PC-3 (cell line): ENCODE results near the gene CBX6. TPM values are rescaled to one million over a fixed set of nuclear protein-coding genes. Genes with fewer than 3 reads are reported as not detected.

Experiments used
- ATAC-seq: fragments of 200-7000 bp; cut with Tn5 transposase; 2 replicates; pipeline ENCODE4 v1.9.1; 2020; ENCODE audit warnings: mild to moderate bottlenecking, moderate library complexity
- BruUV-seq: library from RNA; stranded (reverse); fragments of 400-500 nt; replicated peaks from 2 replicates; lab custom pipeline; 2021; lab: Mats Ljungman, UMichigan
- CTCF ChIA-PET: fragments of 300-600 bp; sonication (Branson Sonifier 250); formaldehyde crosslinking; loops from one replicate; lab custom pipeline; 2022; ENCODE audit warnings: antibody characterized with exemption; lab: Charles Lee
- POLR2A ChIA-PET: fragments of 300-600 bp; sonication (Branson Sonifier 250); formaldehyde crosslinking; loops from one replicate; lab custom pipeline; 2022; ENCODE audit warnings: antibody characterized with exemption; ENCODE audit not compliant: unreplicated experiment; lab: Charles Lee
- DNase-seq: peaks from one replicate; pipeline ENCODE4 v3.0.0-alpha.2; 2015
- H2AFZ ChIP-seq: fragments of 300-600 bp; sonication (generic); 2 replicates; pipeline ENCODE4 v1.6.0; 2016; ENCODE audit warnings: antibody characterized with exemption, low read length
- H3F3A ChIP-seq: fragments of 300-600 bp; sonication (generic); one replicate; pipeline ENCODE4 v1.6.0; 2017; ENCODE audit warnings: antibody characterized with exemption, low read length, control low read depth, mild to moderate bottlenecking; ENCODE audit not compliant: unreplicated experiment
- H3K27ac ChIP-seq: fragments of 300-600 bp; sonication (generic); 2 replicates; pipeline ENCODE4 v1.5.1; 2016; ENCODE audit warnings: mild to moderate bottlenecking, low read length
- H3K27me3 ChIP-seq: fragments of 300-600 bp; sonication (generic); 2 replicates; pipeline ENCODE4 v1.6.1; 2016; ENCODE audit warnings: low read length, mixed read lengths
- H3K36me3 ChIP-seq: fragments of 300-600 bp; sonication (generic); 2 replicates; pipeline ENCODE4 v1.6.1; 2016; ENCODE audit warnings: low read depth, mixed run types, low read length, mixed read lengths
- H3K4me1 ChIP-seq: fragments of 300-600 bp; sonication (generic); 2 replicates; pipeline ENCODE4 v1.5.1; 2016; ENCODE audit warnings: low read length; ENCODE audit not compliant: insufficient read depth
- H3K4me2 ChIP-seq: fragments of 300-600 bp; sonication (generic); 2 replicates; pipeline ENCODE4 v1.6.0; 2016; ENCODE audit warnings: low read length
- H3K4me3 ChIP-seq: fragments of 300-600 bp; sonication (generic); 2 replicates; pipeline ENCODE4 v1.5.1; 2016; ENCODE audit warnings: mild to moderate bottlenecking, low read length, mixed read lengths
- H3K79me2 ChIP-seq: fragments of 300-600 bp; sonication (generic); 2 replicates; pipeline ENCODE4 v1.6.1; 2017; ENCODE audit warnings: low read length, mixed read lengths
- H3K9ac ChIP-seq: fragments of 300-600 bp; sonication (generic); 2 replicates; pipeline ENCODE4 v1.6.0; 2016; ENCODE audit warnings: mild to moderate bottlenecking, low read length
- H3K9me2 ChIP-seq: fragments of 300-600 bp; sonication (generic); replicated peaks from 2 replicates; pipeline ENCODE4 v1.6.1; 2016; ENCODE audit warnings: mixed run types, low read length, mixed read lengths
- H3K9me3 ChIP-seq: fragments of 300-600 bp; sonication (generic); 2 replicates; pipeline ENCODE4 v1.6.1; 2016; ENCODE audit warnings: low read length, mixed read lengths
- H4K20me1 ChIP-seq: fragments of 300-600 bp; sonication (generic); 2 replicates; pipeline ENCODE4 v1.6.1; 2016; ENCODE audit warnings: low read length, mixed read lengths
- EZH2 ChIP-seq: fragments of 300-600 bp; sonication (generic); IDR thresholded peaks from one replicate; pipeline ENCODE4 v1.6.1; 2017; ENCODE audit warnings: antibody characterized with exemption, mild to moderate bottlenecking, low read length; ENCODE audit not compliant: unreplicated experiment
- EZH2phosphoT487 ChIP-seq: fragments of 300-600 bp; sonication (generic); IDR thresholded peaks from 2 replicates; pipeline ENCODE4 v1.6.1; 2018; ENCODE audit warnings: mild to moderate bottlenecking, antibody characterized with exemption, low read length, borderline replicate concordance
- intact Hi-C: fragments of 100-400 bp; cut with micrococcal nuclease; formaldehyde crosslinking; loops from 2 replicates; pipeline ENCODE4 v1.9.0; 2023
- total RNA-seq: library from RNA; depleted of rRNA; stranded (reverse); fragments of >200 nt; gene quantifications from 2 replicates; pipeline ENCODE4 v1.2.3, GENCODE V29; 2014
- TF ChIP-seq, protein P1 (sequence below): fragments of 300-600 bp; sonication (generic); conservative IDR thresholded peaks from 2 replicates; pipeline ENCODE4 v1.5.1; 2017; ENCODE audit warnings: antibody characterized with exemption, low read depth, mild to moderate bottlenecking, low read length

Gene CBX6
- total RNA-seq, 1 experiment from 2014 or later = 37.5 TPM

DNA sequence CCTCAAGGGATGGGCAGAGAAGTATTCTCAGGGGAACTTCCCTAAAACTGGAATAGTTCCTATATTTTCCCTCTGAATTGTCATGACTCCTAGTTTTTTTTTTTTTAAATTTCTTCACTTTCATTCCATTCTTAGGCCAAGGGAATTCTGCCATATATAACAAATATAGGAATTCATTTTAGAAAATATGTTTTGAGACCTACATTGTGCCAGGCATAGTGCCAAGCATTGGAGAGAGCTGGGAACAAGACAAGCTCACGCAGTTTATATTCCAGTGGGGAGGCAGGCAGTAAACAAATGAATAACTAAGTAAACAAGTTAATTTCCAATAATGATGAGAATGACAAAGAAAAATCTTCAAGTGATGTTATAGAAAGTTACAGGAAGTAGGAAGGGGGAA is 25.6 kb downstream of the CBX6 start:
- no peak overlapping the region for H2AFZ ChIP-seq
- DNase-seq (no peak), ATAC-seq (no peak)
- peaks cover 9% of the 10 kb centered on the region; the same call in 1 of the 2 replicates for H3K4me1 ChIP-seq
- CTCF ChIA-PET = interaction anchor here (0.7 kb wide), 1 partner anchor 77 kb away, joined by 3 read pairs; no protein-coding TSS in a partner anchor
- no peaks in the 10 kb centered on the region for H3K27me3 ChIP-seq
- no peak for TF ChIP-seq EZH2phosphoT487
- TF ChIP-seq EZH2 = no peak
- TF ChIP-seq, protein P1, sequence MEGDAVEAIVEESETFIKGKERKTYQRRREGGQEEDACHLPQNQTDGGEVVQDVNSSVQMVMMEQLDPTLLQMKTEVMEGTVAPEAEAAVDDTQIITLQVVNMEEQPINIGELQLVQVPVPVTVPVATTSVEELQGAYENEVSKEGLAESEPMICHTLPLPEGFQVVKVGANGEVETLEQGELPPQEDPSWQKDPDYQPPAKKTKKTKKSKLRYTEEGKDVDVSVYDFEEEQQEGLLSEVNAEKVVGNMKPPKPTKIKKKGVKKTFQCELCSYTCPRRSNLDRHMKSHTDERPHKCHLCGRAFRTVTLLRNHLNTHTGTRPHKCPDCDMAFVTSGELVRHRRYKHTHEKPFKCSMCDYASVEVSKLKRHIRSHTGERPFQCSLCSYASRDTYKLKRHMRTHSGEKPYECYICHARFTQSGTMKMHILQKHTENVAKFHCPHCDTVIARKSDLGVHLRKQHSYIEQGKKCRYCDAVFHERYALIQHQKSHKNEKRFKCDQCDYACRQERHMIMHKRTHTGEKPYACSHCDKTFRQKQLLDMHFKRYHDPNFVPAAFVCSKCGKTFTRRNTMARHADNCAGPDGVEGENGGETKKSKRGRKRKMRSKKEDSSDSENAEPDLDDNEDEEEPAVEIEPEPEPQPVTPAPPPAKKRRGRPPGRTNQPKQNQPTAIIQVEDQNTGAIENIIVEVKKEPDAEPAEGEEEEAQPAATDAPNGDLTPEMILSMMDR = no peak
- H3K9me3 ChIP-seq = no peaks in the 10 kb centered on the region
- no peak overlapping the region for H3K27ac ChIP-seq
- POLR2A ChIA-PET = no interaction called here
- H4K20me1 ChIP-seq = no peaks in the 10 kb centered on the region
- H3F3A ChIP-seq = no peaks in the 10 kb centered on the region
- BruUV-seq = no TSS peak
- no peak overlapping the region for H3K4me2 ChIP-seq
- intact Hi-C loops = no loop called here
- H3K9me2 ChIP-seq = no peaks in the 10 kb centered on the region
- H3K4me3 ChIP-seq = no peak overlapping the region
- no peaks in the 10 kb centered on the region for H3K36me3 ChIP-seq
- no peak overlapping the region for H3K9ac ChIP-seq
- no peaks in the 10 kb centered on the region for H3K79me2 ChIP-seq

DNA sequence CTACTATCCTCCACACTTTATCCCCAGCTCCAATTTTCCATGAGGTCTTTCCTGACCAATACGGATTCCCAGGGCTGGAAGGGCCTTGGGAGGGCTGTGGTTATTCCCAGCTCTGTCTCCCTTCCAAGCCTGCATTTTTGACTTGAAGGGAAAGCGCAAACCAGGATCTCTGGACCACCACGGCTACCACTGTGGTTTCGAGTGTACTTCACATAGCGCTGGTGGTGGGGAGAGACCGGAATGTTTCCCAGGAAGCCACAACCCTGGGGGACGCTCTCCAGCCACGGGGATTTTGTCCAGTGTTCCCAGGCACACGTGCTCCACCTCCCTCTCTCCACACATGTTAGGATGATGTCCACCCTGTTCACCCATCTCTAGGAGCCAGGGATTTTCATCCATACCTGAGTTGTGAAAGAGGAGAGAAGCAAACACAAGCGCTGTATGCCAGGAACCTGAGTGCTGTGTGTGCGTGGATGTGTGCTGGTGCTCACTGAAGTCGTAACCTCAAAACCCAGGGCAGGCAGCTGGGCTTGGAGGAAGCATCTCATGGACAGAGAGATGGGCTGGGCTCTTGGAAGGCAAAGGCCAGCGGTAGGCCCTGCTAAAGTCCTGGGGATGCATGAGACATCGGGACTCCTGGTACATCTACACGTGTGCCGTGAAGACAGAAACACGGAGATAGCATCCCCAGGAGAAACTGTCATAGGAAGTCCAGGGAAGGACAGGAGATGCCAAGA is 26.8 kb downstream of the CBX6 start:
- DNase-seq = no peak
- Histone ChIP-seq H3K9me3 (no peaks in the 10 kb centered on the region), H3F3A (no peaks in the 10 kb centered on the region), H3K27ac (no peak overlapping the region), H3K4me3 (no peak overlapping the region), H3K9ac (no peak overlapping the region), H3K79me2 (no peaks in the 10 kb centered on the region), H2AFZ (no peak overlapping the region), H3K36me3 (no peaks in the 10 kb centered on the region), H3K4me2 (no peak overlapping the region), H3K27me3 (no peaks in the 10 kb centered on the region), H3K4me1 (peaks cover 9% of the 10 kb centered on the region; the same call in 1 of the 2 replicates), H4K20me1 (no peaks in the 10 kb centered on the region), H3K9me2 (no peaks in the 10 kb centered on the region)
- no TSS peak for BruUV-seq
- intact Hi-C loops = no loop called here
- POLR2A ChIA-PET = no interaction called here
- TF ChIP-seq, protein P1 = no peak
- TF ChIP-seq EZH2 (no peak), EZH2phosphoT487 (no peak)
- CTCF ChIA-PET = no interaction called here
- no peak for ATAC-seq
